ENCODE data around the gene DOP1A. TPM values are rescaled to one million over a fixed set of nuclear protein-coding genes. Genes with fewer than 3 reads are reported as not detected.

Gene DOP1A
- total RNA-seq, 1 donor from 2014 or later: 18.4 TPM

DNA sequence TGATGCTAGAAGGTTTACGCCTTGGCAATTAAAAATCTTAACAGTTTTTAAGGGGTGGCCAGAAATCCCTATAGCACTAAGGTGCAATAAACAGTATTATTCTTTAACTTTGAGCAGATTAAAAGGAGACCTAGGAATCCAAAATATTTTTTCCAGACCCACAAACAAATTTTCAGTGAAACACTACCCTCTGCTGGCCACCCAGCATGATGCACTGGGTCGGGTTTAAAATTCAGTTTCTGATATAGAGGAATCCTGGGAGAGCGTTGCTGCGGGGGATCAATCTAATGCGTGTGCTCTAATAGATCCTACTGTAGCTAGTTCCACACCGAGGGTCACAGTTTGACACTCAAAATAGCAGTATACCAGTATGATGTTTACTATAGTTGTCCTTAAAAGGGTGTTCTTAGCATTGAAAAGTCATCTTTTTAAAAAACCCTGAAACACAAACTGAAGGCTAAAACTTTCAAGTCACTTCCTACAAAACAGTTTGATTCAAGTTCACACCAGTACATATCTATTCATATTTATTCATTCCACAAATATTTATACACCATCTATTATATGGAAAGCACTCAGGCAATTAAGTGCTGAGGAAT, 12.0 kb upstream of the DOP1A start:
- Mint-ChIP-seq H3K36me3 (ENCODE audit: low read depth) (no peaks in the 10 kb centered on the region), H3K4me3 (no peak overlapping the region), H3K27ac (ENCODE audit: unreplicated experiment) (no peak overlapping the region)

GRCh38 chr6:83057705-83058321, 9.7 kb upstream of the DOP1A start:
- TF ChIP-seq CTCF (conservative IDR thresholded peaks at IDR 0.05): peak; percentile 77
- no peak overlapping the region for H3K4me3 Mint-ChIP-seq
- peak; percentile 34 for DNase-seq (ENCODE audit: low read depth, low spot score)
- H3K27ac Mint-ChIP-seq (ENCODE audit: unreplicated experiment): no peak overlapping the region
- H3K4me1 Mint-ChIP-seq: no peaks in the 10 kb centered on the region
- no peaks in the 10 kb centered on the region for H3K36me3 Mint-ChIP-seq (ENCODE audit: low read depth)
- H3K9me3 Mint-ChIP-seq: no peaks in the 10 kb centered on the region
- H3K27me3 Mint-ChIP-seq (ENCODE audit: low read depth): no peaks in the 10 kb centered on the region

More for the DNA sequence above, 12.0 kb upstream of the DOP1A start:
- TF ChIP-seq CTCF (conservative IDR thresholded peaks at IDR 0.05): peak; percentile 92
- no peaks in the 10 kb centered on the region for H3K4me1 Mint-ChIP-seq
- no peaks in the 10 kb centered on the region for H3K9me3 Mint-ChIP-seq
- peak; percentile 63 for DNase-seq (ENCODE audit: low read depth, low spot score)
- H3K27me3 Mint-ChIP-seq (ENCODE audit: low read depth): no peaks in the 10 kb centered on the region

DNA sequence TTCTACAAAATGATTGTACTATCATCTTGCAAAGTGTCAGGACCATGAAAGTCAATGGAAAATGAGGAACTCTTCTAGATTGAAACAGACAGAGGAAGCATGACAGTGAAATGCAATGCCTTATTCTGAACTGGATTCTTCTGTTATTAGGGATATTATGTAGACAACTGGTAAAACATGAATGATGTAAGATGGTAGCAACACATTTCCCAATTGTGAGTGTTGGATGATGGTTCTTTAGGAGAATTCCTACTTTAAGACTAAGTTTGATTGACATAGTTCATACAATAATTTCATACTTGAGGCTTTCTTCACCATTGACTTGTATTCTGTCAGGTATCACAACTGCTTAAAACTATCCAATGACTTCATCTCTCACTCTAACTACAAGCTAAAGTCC, 6.3 kb upstream of the DOP1A start:
- H3K27ac Mint-ChIP-seq (ENCODE audit: unreplicated experiment): no peak overlapping the region
- no peaks in the 10 kb centered on the region for H3K36me3 Mint-ChIP-seq (ENCODE audit: low read depth)
- H3K27me3 Mint-ChIP-seq (ENCODE audit: low read depth): no peaks in the 10 kb centered on the region
- peak overlapping the region; percentile 12 for H3K4me3 Mint-ChIP-seq
- no peak for DNase-seq (ENCODE audit: low read depth, low spot score)
- H3K9me3 Mint-ChIP-seq: no peaks in the 10 kb centered on the region
- peaks cover 20% of the 10 kb centered on the region for H3K4me1 Mint-ChIP-seq
- no peak for TF ChIP-seq CTCF (conservative IDR thresholded peaks at IDR 0.05)

DNA sequence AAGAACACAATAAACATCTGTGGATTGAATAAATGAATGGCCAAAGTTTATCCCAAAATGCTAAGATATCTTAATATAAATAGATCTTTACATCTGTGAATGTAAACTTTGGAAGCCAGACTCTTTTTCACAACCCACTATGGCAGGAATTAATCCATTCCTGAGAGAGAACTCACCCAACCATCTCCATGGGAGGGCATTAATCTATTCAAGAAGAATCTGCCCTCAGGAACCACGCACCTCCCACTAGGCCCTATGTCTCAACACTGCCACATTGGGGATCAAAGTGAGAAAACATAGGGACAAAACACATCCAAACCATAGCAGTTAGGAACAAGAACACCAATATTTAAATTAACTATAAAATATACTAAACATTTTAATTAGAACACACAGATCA, 5.2 kb upstream of the DOP1A start:
- DNase-seq (ENCODE audit: low read depth, low spot score): no peak
- H3K4me1 Mint-ChIP-seq: peaks cover 22% of the 10 kb centered on the region
- H3K36me3 Mint-ChIP-seq (ENCODE audit: low read depth): no peaks in the 10 kb centered on the region
- no peaks in the 10 kb centered on the region for H3K9me3 Mint-ChIP-seq
- TF ChIP-seq CTCF (conservative IDR thresholded peaks at IDR 0.05): no peak
- no peak overlapping the region for H3K4me3 Mint-ChIP-seq
- no peaks in the 10 kb centered on the region for H3K27me3 Mint-ChIP-seq (ENCODE audit: low read depth)
- H3K27ac Mint-ChIP-seq (ENCODE audit: unreplicated experiment): no peak overlapping the region

GRCh38 chr6:83065511-83066192, 1.8 kb upstream of the DOP1A start, which contains the start of gene UBE3D:
UBE3D (minus strand) TSS chr6:83065841; CDS start chr6:83065718, 123 bp downstream.
- Mint-ChIP-seq H3K36me3 (ENCODE audit: low read depth) (no peaks in the 10 kb centered on the region), H3K4me3 (peak within 1 kb of the TSS; percentile 93)
- TF ChIP-seq CTCF (conservative IDR thresholded peaks at IDR 0.05): peak; percentile 99

More at GRCh38 chr6:83065511-83066192, 1.8 kb upstream of the DOP1A start, which contains the start of gene UBE3D:
- Mint-ChIP-seq H3K27me3 (ENCODE audit: low read depth) (no peaks in the 10 kb centered on the region), H3K4me1 (peaks cover 36% of the 10 kb centered on the region), H3K9me3 (no peaks in the 10 kb centered on the region), H3K27ac (ENCODE audit: unreplicated experiment) (peak within 1 kb of the TSS; percentile 71)
- DNase-seq (ENCODE audit: low read depth, low spot score): peak; percentile 94
